GM19455 (cell line): Measurements from ENCODE around the gene MPPED1.

Experiments
- ATAC-seq: cut with Tn5 transposase; IDR thresholded peaks from one replicate; pipeline ENCODE4 v1.9.1; 2021; ENCODE audit not compliant: unreplicated experiment

MPPED1 gene

GRCh38 chr22:43428521-43428920, 16.7 kb downstream of the MPPED1 start:
- no peak for ATAC-seq

DNA sequence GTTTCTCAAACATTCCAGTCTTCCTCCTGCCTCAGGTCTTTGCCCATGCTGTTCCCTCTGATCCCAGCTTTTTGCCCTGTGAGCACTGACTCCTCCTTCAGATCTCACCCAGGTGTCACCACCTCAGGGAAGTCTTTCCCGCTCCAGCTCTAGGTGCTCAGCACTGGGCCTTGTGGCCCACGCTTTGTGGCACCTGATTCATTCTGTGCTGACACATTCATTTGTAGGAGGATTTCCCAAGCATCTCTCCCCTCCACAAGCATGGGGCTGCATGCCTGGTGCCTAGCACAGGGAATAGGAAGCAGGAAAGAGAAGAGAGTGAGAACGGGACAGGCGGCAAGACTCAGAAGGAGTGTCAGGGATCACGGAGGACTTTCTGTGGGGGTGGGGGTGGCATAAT, 17.6 kb downstream of the MPPED1 start:
- no peak for ATAC-seq

DNA sequence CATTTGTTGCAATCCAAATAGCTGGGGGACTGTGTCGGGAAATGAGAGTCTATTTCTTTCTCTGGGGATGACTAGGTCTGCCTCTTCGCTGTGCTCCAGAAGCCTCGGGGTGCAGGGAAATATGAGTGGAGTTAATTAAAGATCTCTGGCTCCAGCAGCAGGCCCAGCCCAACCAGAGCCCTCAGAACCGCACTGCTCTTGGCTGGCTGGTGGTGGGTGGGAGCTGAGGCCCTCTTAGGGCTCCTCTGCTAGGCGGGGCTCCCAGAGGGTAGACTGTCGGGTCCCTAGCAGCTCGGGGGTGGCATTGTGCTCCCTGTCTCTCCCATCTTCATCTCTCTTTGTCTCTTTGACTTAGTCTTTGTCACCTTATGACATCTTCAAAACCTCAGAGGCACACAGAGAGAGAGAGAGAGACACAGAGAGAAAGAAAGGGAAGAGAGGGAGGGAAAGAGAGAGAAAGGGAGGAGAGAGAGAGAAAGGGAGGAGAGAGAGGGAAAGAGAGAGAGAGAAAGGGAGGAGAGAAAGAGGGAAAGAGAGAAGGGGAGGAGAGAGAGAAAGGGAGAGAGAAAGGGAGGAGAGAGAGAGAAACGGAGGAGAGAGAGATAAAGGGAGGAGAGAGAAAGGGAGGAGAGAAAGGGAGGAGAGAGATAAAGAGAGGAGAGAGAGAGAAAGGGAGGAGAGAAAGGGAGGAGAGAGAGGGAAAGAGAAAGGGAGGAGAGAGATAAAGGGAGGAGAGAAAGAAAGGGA, 20.2 kb downstream of the MPPED1 start:
- ATAC-seq, result no peak

GRCh38 chr22:43432883-43433415, 21.1 kb downstream of the MPPED1 start:
- no peak for ATAC-seq

DNA sequence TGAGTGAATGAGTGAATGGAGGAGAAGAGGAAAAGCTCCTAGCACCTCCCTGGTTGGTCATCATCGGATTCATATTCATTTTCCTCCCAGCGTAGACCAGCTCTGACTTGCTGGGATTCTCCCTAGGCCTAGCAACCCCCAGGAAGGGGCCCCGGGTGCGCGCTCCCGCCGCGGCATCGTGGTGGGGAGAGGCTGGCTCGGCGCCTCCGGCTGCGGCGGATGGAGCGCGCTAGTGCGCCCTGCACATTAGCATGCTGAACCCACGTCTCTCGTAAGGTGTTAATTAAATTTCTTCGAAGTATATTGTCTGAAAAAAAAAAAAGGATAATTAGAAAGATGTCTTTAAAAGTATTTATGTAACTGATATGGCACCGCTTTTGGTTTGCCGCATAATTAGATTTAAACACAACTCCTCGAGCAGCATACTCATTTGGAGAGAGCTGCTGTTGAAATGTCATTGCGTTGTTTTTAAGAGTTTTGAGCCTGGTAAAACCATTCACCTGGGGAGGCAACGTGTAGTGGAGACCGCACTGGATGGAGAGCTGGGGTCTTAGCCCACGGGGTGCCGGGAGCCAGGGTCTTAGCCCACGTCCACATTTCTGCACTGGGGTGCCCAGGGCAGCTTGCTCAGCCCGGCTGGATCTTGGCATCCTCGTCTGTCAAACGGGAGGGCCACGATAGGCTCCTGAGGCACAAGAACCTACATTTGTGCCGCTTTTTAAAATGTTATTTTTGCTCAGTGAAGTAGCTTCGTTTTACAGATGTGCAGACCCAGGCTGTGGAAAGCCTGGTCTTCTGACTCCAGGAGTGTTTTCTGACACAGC, 21.8 kb downstream of the MPPED1 start:
- no peak for ATAC-seq

GRCh38 chr22:43434275-43434927, 22.6 kb downstream of the MPPED1 start:
- ATAC-seq, result no peak

DNA sequence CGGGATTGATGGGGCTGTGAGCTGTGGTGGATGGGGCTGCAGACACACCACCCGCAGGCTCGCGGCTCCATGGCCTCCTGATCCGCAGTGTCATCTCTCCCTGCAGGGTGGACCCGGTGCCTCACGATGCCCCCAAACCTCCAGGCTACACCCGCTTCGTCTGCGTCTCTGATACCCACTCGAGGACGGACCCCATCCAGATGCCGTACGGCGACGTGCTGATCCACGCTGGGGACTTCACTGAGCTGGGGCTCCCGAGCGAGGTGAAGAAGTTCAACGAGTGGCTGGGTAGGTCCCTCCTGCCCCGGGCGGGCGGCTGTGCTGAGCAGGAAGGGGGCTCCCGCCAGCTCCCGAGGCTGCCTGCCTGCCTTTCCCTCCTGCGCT, 23.1 kb downstream of the MPPED1 start:
- ATAC-seq, result no peak

DNA sequence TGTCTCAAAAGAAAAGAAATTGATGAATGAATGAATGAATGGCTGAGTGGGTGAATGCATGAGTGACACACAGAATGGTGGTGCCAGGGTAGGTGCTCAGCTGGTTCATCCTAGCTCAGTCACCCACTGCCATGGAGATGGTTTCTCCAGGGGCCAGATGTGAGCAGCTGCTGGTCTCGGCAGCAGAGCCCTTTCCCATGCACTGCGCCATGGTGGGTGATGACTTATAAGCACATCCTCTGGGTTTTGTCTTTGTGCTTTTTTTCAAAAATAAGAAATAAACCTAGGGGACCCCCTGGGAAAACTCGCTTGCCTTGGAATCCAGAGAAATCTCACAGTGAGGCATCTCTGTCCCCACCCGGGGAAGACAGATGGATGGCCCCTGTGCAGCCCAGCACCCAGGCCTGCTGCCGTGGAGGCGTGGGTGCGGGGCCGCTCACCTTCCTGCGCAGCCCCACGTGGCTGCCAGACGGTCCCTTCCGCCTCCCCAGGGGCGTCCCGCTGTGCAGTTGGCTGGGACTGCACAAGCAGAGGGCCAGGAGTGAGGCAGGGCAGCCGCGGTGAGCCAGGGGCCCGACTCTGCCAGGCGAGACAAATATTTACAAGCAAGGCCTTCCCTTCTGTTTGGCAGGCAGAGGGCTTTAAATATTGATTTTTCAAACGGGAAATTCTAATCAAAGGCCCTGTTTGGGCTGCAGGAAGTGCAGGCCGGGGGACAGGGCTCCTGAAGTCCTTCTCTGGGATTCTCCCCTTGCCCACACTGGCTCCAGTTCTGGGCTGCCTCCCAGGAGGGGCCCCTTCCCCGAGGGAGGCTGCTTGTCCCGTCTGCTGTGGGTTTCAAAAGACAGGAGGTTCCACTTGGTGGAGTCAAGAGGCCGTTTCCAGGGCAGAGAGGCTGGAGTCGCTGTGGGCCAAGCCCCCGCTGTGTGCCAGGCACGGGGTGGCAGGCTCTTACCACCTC, 24.3 kb downstream of the MPPED1 start:
- ATAC-seq, result no peak

- ATAC-seq, result no peak
Observed at GRCh38 chr22:43436868-43437267, 25.1 kb downstream of the MPPED1 start.

GRCh38 chr22:43437871-43438475, 26.2 kb downstream of the MPPED1 start:
- no peak for ATAC-seq

- ATAC-seq, result no peak
Observed at GRCh38 chr22:43438666-43439347, 27.0 kb downstream of the MPPED1 start.

DNA sequence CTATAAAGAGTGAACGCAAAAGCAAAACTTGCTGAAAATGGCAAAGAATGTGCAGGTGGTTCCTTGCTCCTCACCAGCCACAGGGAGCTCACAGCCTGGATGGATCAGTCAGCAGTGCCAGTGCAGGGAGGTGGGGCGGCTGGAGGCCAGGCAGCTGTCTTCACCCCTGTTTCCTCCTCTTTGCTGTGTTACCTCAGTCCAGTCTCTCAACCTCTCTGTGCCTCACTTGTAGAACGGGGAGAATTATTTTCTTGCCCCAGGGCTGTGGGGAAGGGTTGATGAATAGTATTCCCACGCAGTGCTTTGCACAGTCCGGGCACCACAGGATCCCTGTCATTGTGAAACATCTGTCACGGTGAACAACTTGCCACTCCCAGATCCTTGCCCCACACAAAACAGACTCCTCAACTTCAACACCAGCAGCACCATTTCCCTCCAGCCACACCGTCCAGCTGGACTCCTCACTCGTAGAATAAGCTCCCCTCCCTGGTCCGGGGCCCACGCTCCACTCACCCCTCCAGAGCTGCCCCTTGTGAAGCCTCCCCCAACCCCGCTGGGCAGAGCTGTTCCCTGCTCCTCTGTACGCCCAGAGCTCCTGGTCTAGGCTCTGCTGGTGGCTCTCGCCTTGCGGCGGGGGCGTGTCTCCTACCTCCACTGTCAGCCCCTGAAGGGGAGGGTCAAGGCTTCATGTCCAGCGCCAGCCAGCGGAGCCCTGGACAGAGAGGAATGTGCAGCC, 27.7 kb downstream of the MPPED1 start:
- ATAC-seq, result no peak

DNA sequence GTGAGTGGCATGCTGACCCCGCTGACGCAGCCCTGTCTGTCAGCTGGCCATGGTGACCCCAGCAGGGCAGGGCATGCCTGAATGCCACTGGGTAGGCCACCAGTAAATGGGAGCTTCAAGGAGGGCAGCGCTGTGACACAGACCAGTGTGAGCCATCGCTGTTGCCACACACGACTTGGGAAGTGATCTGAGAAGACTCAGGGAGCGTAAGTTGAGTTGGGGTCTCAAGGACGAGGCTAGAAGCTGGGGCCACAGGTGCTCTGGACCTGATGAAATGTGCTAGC, 28.2 kb downstream of the MPPED1 start:
- no peak for ATAC-seq

- no peak for ATAC-seq
Observed at GRCh38 chr22:43440556-43440955, 28.7 kb downstream of the MPPED1 start.

DNA sequence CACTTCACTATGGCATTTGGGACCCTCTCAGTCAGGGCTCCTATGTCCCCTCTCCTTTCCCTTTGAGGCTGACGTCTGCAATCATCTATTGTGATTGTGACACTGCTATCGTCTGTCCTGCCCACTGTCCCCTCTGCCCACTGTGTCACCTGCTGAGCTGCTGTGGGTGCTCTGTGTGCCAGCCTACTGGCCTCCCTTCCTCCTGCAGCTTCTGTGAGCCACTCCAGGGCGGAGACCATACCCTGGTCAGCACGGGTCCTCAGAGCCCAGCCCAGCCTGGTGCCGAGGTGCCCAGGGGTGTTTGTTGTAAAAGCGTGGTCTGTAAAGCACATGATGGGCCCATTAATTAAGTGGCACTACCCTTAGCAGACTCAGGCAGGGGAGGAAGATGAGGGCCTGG, 29.4 kb downstream of the MPPED1 start:
- ATAC-seq, result no peak

DNA sequence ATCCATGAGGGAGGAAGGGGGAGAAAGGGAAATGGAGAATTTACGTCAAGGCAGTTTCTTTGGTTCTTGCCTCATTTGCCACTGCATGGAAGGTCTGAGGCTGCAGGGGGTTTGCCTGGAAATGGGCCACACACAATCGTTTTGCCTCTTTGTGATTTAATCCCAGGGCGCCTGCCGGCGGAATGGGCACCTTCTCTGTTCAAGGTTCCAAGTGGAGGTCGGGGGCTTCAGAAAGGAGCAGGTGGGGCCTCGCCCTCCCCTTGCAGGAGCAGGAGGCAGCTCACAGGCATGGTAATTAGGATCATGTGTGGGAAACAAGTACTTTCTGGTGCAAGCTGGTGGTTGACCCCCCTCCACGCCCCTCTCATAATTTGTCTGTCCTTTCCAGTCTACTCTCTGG, 29.9 kb downstream of the MPPED1 start:
- ATAC-seq, result no peak

DNA sequence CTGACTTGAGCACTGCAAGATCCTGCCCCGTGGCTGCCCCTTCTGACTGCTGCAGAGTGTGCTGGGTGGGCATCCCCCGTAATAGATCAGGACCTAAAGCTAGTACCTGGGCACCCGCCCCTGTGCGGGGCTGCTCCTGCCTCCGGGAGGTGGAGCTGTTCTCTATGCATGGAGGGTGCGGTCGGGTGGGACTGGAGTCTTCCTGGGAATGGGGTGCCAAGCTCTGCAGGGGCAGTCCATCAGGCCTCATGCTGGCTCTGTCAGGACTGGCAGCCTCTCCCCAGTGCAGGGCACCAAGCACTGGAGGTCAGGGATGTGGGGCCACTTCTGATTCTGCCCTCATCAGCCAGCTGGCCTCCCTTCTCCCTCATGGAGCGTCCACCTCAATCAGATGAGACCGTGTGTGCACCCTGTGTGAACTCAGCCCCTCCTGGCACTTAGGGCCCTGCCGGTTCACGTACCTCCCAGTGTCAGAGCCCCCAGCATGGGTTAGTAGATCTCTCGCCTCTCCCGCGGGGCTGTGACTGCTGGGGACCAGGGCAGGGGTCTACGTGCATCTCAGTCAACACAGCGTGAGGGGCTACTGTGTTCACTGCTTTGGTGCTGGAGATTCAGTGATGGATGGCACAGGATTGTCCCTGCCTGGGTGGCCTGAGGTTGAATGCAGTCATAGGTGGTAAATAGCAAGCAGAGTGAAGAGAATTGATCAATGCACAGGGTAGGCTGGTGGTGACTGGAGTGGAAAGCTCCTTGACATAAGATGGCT, 30.8 kb downstream of the MPPED1 start:
- ATAC-seq, result no peak

DNA sequence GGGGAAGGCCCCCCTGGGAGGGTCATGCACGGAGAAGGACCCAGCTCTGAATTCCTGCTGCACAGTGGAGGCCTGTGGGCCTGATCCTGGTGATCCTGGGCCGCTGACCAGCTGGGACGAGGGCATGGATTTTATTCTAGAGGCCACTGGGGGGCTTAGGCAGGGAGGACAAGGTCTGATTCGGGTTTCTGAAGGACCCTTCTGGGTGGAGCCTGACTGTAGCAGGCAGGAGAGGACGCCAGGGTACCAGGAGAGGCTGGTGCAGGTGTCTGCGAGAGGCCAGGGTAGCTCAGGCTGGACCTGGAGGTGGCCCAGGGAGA, 31.3 kb downstream of the MPPED1 start:
- no peak for ATAC-seq
